H9 (cell line): ENCODE data around the gene PLCL1. TPM values are rescaled to one million over a fixed set of nuclear protein-coding genes. Genes with fewer than 3 reads are reported as not detected.

Experiments used
- DNase-seq: peaks from one replicate; pipeline ENCODE4 v3.0.0-alpha.2; 2017
- H2AFZ ChIP-seq: one replicate; pipeline ENCODE4 v1.6.1; 2013; ENCODE audit warnings: mild to moderate bottlenecking, low read length, control low read depth, moderate library complexity
- H2AK5ac ChIP-seq: 2 replicates; pipeline ENCODE4 v1.6.1; 2013; ENCODE audit warnings: low read length, control low read depth, mixed read lengths; ENCODE audit not compliant: insufficient read length
- H2BK120ac ChIP-seq: one replicate; pipeline ENCODE4 v1.6.1; 2013; ENCODE audit warnings: low read depth, mild to moderate bottlenecking, low read length, control low read depth, inconsistent platforms; ENCODE audit not compliant: poor library complexity, severe bottlenecking
- H2BK12ac ChIP-seq: 2 replicates; pipeline ENCODE4 v1.6.1; 2013; ENCODE audit warnings: low read length, control low read depth, mixed read lengths, low read depth; ENCODE audit not compliant: insufficient read length
- H2BK15ac ChIP-seq: 2 replicates; pipeline ENCODE4 v1.6.1; 2013; ENCODE audit warnings: low read depth, low read length, control low read depth
- H2BK20ac ChIP-seq: one replicate; pipeline ENCODE4 v1.6.1; 2013; ENCODE audit warnings: low read depth, mild to moderate bottlenecking, low read length, control low read depth, inconsistent platforms; ENCODE audit not compliant: poor library complexity, severe bottlenecking
- H2BK5ac ChIP-seq: 2 replicates; pipeline ENCODE4 v1.6.1; 2013; ENCODE audit warnings: low read length, control low read depth, mixed read lengths; ENCODE audit not compliant: insufficient read length
- H3K14ac ChIP-seq: 2 replicates; pipeline ENCODE4 v1.6.1; 2013; ENCODE audit warnings: low read length, control low read depth; ENCODE audit not compliant: insufficient read depth
- H3K18ac ChIP-seq: 2 replicates; pipeline ENCODE4 v1.6.1; 2013; ENCODE audit warnings: low read depth, mild to moderate bottlenecking, mixed read lengths, low read length, control low read depth; ENCODE audit not compliant: insufficient read length
- H3K23ac ChIP-seq: 2 replicates; pipeline ENCODE4 v1.6.1; 2013; ENCODE audit warnings: low read length, control low read depth, mixed read lengths, low read depth; ENCODE audit not compliant: insufficient read length
- H3K23me2 ChIP-seq: 2 replicates; pipeline ENCODE4 v1.6.1; 2013; ENCODE audit warnings: low read depth, mild to moderate bottlenecking, mixed read lengths, low read length, control low read depth; ENCODE audit not compliant: insufficient read length, poor library complexity, severe bottlenecking
- H3K27ac ChIP-seq: 2 replicates; pipeline ENCODE4 v1.5.1; 2013; ENCODE audit warnings: low read length, control low read depth, mixed read lengths, low read depth; ENCODE audit not compliant: insufficient read length
- H3K27me3 ChIP-seq: 2 replicates; pipeline ENCODE4 v1.6.1; 2013; ENCODE audit warnings: low read length, control low read depth, inconsistent platforms; ENCODE audit not compliant: insufficient read depth
- H3K4ac ChIP-seq: 2 replicates; pipeline ENCODE4 v1.6.1; 2013; ENCODE audit warnings: low read depth, mild to moderate bottlenecking, control low read depth, inconsistent platforms, low read length, moderate library complexity
- H3K4me1 ChIP-seq: 2 replicates; pipeline ENCODE4 v1.6.1; 2013; ENCODE audit warnings: low read length, control low read depth, inconsistent platforms; ENCODE audit not compliant: insufficient read depth
- H3K4me2 ChIP-seq: 2 replicates; pipeline ENCODE4 v1.6.1; 2013; ENCODE audit warnings: low read length, control low read depth, mixed read lengths; ENCODE audit not compliant: insufficient read length, insufficient read depth
- H3K56ac ChIP-seq: 2 replicates; pipeline ENCODE4 v1.6.1; 2013; ENCODE audit warnings: low read depth, mild to moderate bottlenecking, mixed read lengths, low read length, control low read depth; ENCODE audit not compliant: insufficient read length
- H3K79me1 ChIP-seq: 2 replicates; pipeline ENCODE4 v1.6.1; 2013; ENCODE audit warnings: low read depth, mild to moderate bottlenecking, moderate library complexity, low read length, control low read depth, inconsistent platforms; ENCODE audit not compliant: insufficient read depth, poor library complexity, severe bottlenecking
- H3K79me2 ChIP-seq: 2 replicates; pipeline ENCODE4 v1.6.1; 2013; ENCODE audit warnings: low read length, control low read depth, inconsistent platforms; ENCODE audit not compliant: insufficient read depth
- H3K9ac ChIP-seq: 2 replicates; pipeline ENCODE4 v1.6.1; 2013; ENCODE audit warnings: low read length, control low read depth, mixed read lengths; ENCODE audit not compliant: insufficient read length; ENCODE audit errors: extremely low read depth
- H3K9me3 ChIP-seq: one replicate; pipeline ENCODE4 v1.6.1; 2013; ENCODE audit warnings: low read depth, low read length, inconsistent platforms; ENCODE audit not compliant: control insufficient read depth
- H3T11ph ChIP-seq: one replicate; pipeline ENCODE4 v1.6.1; 2013; ENCODE audit warnings: mild to moderate bottlenecking, low read length, control low read depth, inconsistent platforms
- H4K20me1 ChIP-seq: one replicate; pipeline ENCODE4 v1.6.1; 2013; ENCODE audit not compliant: control insufficient read depth, insufficient read length, insufficient read depth
- H4K5ac ChIP-seq: 2 replicates; pipeline ENCODE4 v1.6.1; 2013; ENCODE audit warnings: low read depth, mild to moderate bottlenecking, mixed read lengths, low read length, control low read depth; ENCODE audit not compliant: insufficient read length
- H4K8ac ChIP-seq: replicated peaks from 2 replicates; pipeline ENCODE4 v1.6.1; 2013; ENCODE audit warnings: low read length, control low read depth, mixed read lengths, low read depth; ENCODE audit not compliant: insufficient read length
- H4K91ac ChIP-seq: 2 replicates; pipeline ENCODE4 v1.6.1; 2013; ENCODE audit warnings: low read depth, mild to moderate bottlenecking, moderate library complexity, mixed read lengths, low read length, control low read depth; ENCODE audit not compliant: insufficient read length
- H3K27ac Mint-ChIP-seq, 3 experiments: 2 replicates in 2 of 3; 3 replicates in 1 of 3; pipeline ENCODE4 v1.8.0; 2020 to 2021; ENCODE audit warnings: mixed read lengths in 3 of 3, mild to moderate bottlenecking in 1 of 3, moderate library complexity in 1 of 3
- H3K27me3 Mint-ChIP-seq: 2 replicates; pipeline ENCODE4 v1.8.0; 2021; ENCODE audit warnings: low read depth, mild to moderate bottlenecking, moderate library complexity, mixed read lengths
- H3K36me3 Mint-ChIP-seq, 3 experiments: 2 replicates in 2 of 3; 3 replicates in 1 of 3; pipeline ENCODE4 v1.8.0; 2020 to 2021; ENCODE audit warnings: low read depth in 3 of 3, mixed read lengths in 3 of 3; ENCODE audit not compliant: insufficient read depth in 1 of 3
- H3K4me1 Mint-ChIP-seq, 2 experiments: 2 replicates each; pipeline ENCODE4 v1.8.0; 2020; ENCODE audit warnings: mixed read lengths in 2 of 2
- H3K4me3 Mint-ChIP-seq, 2 experiments: 2 replicates in 1 of 2; 3 replicates in 1 of 2; pipeline ENCODE4 v1.8.0; 2020 to 2021; ENCODE audit warnings: mild to moderate bottlenecking in 2 of 2, mixed read lengths in 2 of 2, moderate library complexity in 1 of 2
- H3K9me3 Mint-ChIP-seq, 2 experiments: 2 replicates in 1 of 2; 3 replicates in 1 of 2; pipeline ENCODE4 v1.8.0; 2020; ENCODE audit warnings: mild to moderate bottlenecking in 2 of 2, mixed read lengths in 2 of 2, moderate library complexity in 1 of 2
- total RNA-seq: library from RNA; stranded (reverse); gene quantifications from 2 replicates; pipeline ENCODE4 v1.2.1, GENCODE V29; 2021
- TF ChIP-seq, protein P1 (sequence below): fragments of 200-600 bp; sonication (generic); conservative IDR thresholded peaks from 3 replicates; pipeline ENCODE4 v1.8.0; 2021; ENCODE audit warnings: antibody characterized with exemption, mild to moderate bottlenecking

Gene PLCL1
- total RNA-seq, 1 experiment from 2014 or later = 0.04 TPM

DNA sequence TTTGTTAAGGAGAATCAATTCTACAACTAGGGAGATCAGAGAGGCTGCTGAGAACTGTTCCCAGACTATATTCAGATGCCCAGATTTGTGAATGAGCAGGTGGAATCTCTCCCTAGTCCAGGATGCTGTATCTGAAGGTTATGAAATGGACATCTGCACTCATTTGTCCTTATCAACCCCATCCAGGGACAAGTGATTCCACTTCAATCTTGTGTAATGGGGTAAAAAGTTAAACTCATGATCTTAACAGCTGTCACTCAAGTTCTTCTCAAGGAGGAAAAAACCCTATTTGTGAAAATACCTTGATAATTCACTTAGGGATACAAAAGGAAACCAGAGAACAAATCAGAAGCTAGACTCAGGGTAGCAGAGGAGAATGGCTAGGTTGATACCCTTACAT, 144.8 kb downstream of the PLCL1 start:
- no peak overlapping the region for H3K14ac ChIP-seq
- H4K8ac ChIP-seq = no peak overlapping the region
- H3K23me2 ChIP-seq = no peaks in the 10 kb centered on the region
- H3K79me1 ChIP-seq = no peaks in the 10 kb centered on the region
- no peak overlapping the region for H3K23ac ChIP-seq
- no peak overlapping the region for H3K56ac ChIP-seq
- no peak for DNase-seq
- H4K5ac ChIP-seq = no peak overlapping the region
- no peak overlapping the region for H2BK15ac ChIP-seq
- H4K20me1 ChIP-seq = no peaks in the 10 kb centered on the region
- H3K9ac ChIP-seq = no peak overlapping the region
- Mint-ChIP-seq H3K4me1 (peaks cover 31 to 33% of the 10 kb centered on the region in 2 experiments), H3K36me3 (no peaks in the 10 kb centered on the region), H3K27ac (0 out of 7 replicates have a peak overlapping the region, but pooled peaks of 1 of the 3 experiments have one; percentile 11), H3K9me3 (no peaks in the 10 kb centered on the region), H3K27me3 (no peaks in the 10 kb centered on the region), H3K4me3 (no peak overlapping the region)
- H2BK120ac ChIP-seq = no peak overlapping the region
- H3K79me2 ChIP-seq = no peaks in the 10 kb centered on the region
- H2BK20ac ChIP-seq = no peak overlapping the region
- H2AK5ac ChIP-seq = no peak overlapping the region
- no peaks in the 10 kb centered on the region for H3K27me3 ChIP-seq
- no peak overlapping the region for H2BK5ac ChIP-seq
- H2AFZ ChIP-seq = no peak overlapping the region
- TF ChIP-seq, protein P1, sequence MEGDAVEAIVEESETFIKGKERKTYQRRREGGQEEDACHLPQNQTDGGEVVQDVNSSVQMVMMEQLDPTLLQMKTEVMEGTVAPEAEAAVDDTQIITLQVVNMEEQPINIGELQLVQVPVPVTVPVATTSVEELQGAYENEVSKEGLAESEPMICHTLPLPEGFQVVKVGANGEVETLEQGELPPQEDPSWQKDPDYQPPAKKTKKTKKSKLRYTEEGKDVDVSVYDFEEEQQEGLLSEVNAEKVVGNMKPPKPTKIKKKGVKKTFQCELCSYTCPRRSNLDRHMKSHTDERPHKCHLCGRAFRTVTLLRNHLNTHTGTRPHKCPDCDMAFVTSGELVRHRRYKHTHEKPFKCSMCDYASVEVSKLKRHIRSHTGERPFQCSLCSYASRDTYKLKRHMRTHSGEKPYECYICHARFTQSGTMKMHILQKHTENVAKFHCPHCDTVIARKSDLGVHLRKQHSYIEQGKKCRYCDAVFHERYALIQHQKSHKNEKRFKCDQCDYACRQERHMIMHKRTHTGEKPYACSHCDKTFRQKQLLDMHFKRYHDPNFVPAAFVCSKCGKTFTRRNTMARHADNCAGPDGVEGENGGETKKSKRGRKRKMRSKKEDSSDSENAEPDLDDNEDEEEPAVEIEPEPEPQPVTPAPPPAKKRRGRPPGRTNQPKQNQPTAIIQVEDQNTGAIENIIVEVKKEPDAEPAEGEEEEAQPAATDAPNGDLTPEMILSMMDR = no peak
- H4K91ac ChIP-seq = no peak overlapping the region
- H3K18ac ChIP-seq = no peak overlapping the region
- H3K9me3 ChIP-seq = no peaks in the 10 kb centered on the region
- no peak overlapping the region for H3K4me2 ChIP-seq
- no peak overlapping the region for H3T11ph ChIP-seq
- H3K4me1 ChIP-seq = no peaks in the 10 kb centered on the region; the same call in 1 of the 2 replicates
- no peak overlapping the region for H2BK12ac ChIP-seq
- H3K4ac ChIP-seq = no peak overlapping the region
- no peak overlapping the region for H3K27ac ChIP-seq
